ENCODE data around the gene GGCX.

Gene GGCX

GRCh38 chr2:85598594-85599340 is 37.5 kb upstream of the GGCX start:
- Mint-ChIP-seq H3K4me1 (peaks cover 51% of the 10 kb centered on the region), H3K9me3 (no peaks in the 10 kb centered on the region), H3K36me3 (ENCODE audit: low read depth) (no peaks in the 10 kb centered on the region), H3K27ac (peak overlapping the region; percentile 66), H3K27me3 (ENCODE audit: low read depth, poor library complexity) (no peaks in the 10 kb centered on the region), H3K4me3 (no peak overlapping the region)
- DNase-seq: no peak
- TF ChIP-seq, protein P1, sequence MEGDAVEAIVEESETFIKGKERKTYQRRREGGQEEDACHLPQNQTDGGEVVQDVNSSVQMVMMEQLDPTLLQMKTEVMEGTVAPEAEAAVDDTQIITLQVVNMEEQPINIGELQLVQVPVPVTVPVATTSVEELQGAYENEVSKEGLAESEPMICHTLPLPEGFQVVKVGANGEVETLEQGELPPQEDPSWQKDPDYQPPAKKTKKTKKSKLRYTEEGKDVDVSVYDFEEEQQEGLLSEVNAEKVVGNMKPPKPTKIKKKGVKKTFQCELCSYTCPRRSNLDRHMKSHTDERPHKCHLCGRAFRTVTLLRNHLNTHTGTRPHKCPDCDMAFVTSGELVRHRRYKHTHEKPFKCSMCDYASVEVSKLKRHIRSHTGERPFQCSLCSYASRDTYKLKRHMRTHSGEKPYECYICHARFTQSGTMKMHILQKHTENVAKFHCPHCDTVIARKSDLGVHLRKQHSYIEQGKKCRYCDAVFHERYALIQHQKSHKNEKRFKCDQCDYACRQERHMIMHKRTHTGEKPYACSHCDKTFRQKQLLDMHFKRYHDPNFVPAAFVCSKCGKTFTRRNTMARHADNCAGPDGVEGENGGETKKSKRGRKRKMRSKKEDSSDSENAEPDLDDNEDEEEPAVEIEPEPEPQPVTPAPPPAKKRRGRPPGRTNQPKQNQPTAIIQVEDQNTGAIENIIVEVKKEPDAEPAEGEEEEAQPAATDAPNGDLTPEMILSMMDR (IDR thresholded peaks at IDR 0.05): no peak

- peak overlapping the region; percentile 100 for H3K4me3 Mint-ChIP-seq
- TF ChIP-seq, protein P1 (IDR thresholded peaks at IDR 0.05): no peak
- no peaks in the 10 kb centered on the region for H3K9me3 Mint-ChIP-seq
- no peaks in the 10 kb centered on the region for H3K27me3 Mint-ChIP-seq (ENCODE audit: low read depth, poor library complexity)
- H3K4me1 Mint-ChIP-seq: peaks cover 43% of the 10 kb centered on the region
- H3K36me3 Mint-ChIP-seq (ENCODE audit: low read depth): no peaks in the 10 kb centered on the region
- no peak for DNase-seq
- no peak overlapping the region for H3K27ac Mint-ChIP-seq
Observed at GRCh38 chr2:85597241-85597640, 35.9 kb upstream of the GGCX start.

- no peaks in the 10 kb centered on the region for H3K36me3 Mint-ChIP-seq (ENCODE audit: low read depth)
- H3K27ac Mint-ChIP-seq: no peak overlapping the region
- DNase-seq: no peak
- peak overlapping the region; percentile 100 for H3K4me3 Mint-ChIP-seq
- no peaks in the 10 kb centered on the region for H3K27me3 Mint-ChIP-seq (ENCODE audit: low read depth, poor library complexity)
- peaks cover 40% of the 10 kb centered on the region for H3K4me1 Mint-ChIP-seq
- TF ChIP-seq, protein P1 (IDR thresholded peaks at IDR 0.05): no peak
- no peaks in the 10 kb centered on the region for H3K9me3 Mint-ChIP-seq
Observed at GRCh38 chr2:85596486-85597143, 35.3 kb upstream of the GGCX start.

GRCh38 chr2:85596026-85596333 is 34.7 kb upstream of the GGCX start:
- no peaks in the 10 kb centered on the region for H3K9me3 Mint-ChIP-seq
- no peaks in the 10 kb centered on the region for H3K36me3 Mint-ChIP-seq (ENCODE audit: low read depth)
- no peak for DNase-seq
- peak overlapping the region; percentile 100 for H3K4me3 Mint-ChIP-seq
- TF ChIP-seq, protein P1 (IDR thresholded peaks at IDR 0.05): no peak
- H3K27ac Mint-ChIP-seq: peak overlapping the region; percentile 96
- peaks cover 3% of the 10 kb centered on the region for H3K27me3 Mint-ChIP-seq (ENCODE audit: low read depth, poor library complexity)
- peaks cover 35% of the 10 kb centered on the region for H3K4me1 Mint-ChIP-seq

- Mint-ChIP-seq H3K36me3 (ENCODE audit: low read depth) (no peaks in the 10 kb centered on the region), H3K4me3 (peak within 1 kb of the TSS; percentile 100), H3K27ac (peak within 1 kb of the TSS; percentile 96), H3K4me1 (peaks cover 38% of the 10 kb centered on the region), H3K9me3 (no peaks in the 10 kb centered on the region), H3K27me3 (ENCODE audit: low read depth, poor library complexity) (peaks cover 3% of the 10 kb centered on the region)
- TF ChIP-seq, protein P1 (IDR thresholded peaks at IDR 0.05): no peak
- DNase-seq: peak; percentile 89
Observed at GRCh38 chr2:85595301-85596025, 34.2 kb upstream of the GGCX start, which contains the start of gene RNF181. Gene RNF181, plus strand, starts transcription at chr2:85595745. Its CDS starts 19 bp downstream, at chr2:85595764.
